ENCODE measurements around the gene GPATCH1. TPM values are rescaled to one million over a fixed set of nuclear protein-coding genes. Genes with fewer than 3 reads are reported as not detected.

The GPATCH1 gene
- total RNA-seq, 1 donor from 2014 or later = 9.6 TPM

DNA sequence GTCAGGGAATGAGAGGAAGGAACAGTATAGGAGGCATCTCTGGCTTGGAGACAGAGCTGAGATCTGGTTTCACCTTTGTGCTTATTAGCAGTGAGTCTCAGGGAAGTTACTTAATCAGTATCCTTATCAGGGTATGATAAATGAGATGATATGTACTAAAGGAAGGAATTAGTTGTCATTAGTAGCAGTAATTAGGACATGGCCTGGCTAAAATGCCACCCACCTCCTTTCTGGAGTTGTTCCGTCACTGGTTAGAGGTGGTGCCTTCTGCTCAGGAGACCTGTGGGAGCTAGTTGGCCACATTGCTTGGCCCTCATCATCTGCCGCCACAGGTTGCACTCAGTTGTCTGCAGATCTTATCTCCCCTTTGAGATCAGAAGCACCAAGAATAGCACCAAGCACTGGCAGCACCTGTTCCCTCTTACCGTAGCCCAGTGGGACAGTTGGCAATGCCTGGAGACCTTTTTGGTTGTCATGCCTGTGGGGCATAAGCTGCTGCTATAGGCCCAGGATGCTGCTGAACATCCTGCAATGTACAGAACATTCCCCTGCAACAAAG, 4.7 kb downstream of the GPATCH1 start:
- H3K36me3 ChIP-seq = peaks cover 3 to 24% of the 10 kb centered on the region in 2 donors
- no peaks in the 10 kb centered on the region for H3K27me3 ChIP-seq
- no peak for TF ChIP-seq POLR2AphosphoS5 (IDR thresholded peaks at IDR 0.05; ENCODE audit: insufficient read depth in 1 of 2, low read depth in 1 of 2)
- TF ChIP-seq POLR2A (IDR thresholded peaks at IDR 0.05) = no peak
- TF ChIP-seq, protein P1, sequence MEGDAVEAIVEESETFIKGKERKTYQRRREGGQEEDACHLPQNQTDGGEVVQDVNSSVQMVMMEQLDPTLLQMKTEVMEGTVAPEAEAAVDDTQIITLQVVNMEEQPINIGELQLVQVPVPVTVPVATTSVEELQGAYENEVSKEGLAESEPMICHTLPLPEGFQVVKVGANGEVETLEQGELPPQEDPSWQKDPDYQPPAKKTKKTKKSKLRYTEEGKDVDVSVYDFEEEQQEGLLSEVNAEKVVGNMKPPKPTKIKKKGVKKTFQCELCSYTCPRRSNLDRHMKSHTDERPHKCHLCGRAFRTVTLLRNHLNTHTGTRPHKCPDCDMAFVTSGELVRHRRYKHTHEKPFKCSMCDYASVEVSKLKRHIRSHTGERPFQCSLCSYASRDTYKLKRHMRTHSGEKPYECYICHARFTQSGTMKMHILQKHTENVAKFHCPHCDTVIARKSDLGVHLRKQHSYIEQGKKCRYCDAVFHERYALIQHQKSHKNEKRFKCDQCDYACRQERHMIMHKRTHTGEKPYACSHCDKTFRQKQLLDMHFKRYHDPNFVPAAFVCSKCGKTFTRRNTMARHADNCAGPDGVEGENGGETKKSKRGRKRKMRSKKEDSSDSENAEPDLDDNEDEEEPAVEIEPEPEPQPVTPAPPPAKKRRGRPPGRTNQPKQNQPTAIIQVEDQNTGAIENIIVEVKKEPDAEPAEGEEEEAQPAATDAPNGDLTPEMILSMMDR (IDR thresholded peaks at IDR 0.05) = no peak
- intact Hi-C loops (cut with DNase I) = no loop called here
- no peak for DNase-seq (ENCODE audit: extremely low spot score in 2 of 2)
- H3K4me3 ChIP-seq = no peak overlapping the region
- H3K4me1 ChIP-seq = peaks cover 17% of the 10 kb centered on the region
- H3K9me3 ChIP-seq = no peaks in the 10 kb centered on the region
- H3K27ac ChIP-seq = no peak overlapping the region

DNA sequence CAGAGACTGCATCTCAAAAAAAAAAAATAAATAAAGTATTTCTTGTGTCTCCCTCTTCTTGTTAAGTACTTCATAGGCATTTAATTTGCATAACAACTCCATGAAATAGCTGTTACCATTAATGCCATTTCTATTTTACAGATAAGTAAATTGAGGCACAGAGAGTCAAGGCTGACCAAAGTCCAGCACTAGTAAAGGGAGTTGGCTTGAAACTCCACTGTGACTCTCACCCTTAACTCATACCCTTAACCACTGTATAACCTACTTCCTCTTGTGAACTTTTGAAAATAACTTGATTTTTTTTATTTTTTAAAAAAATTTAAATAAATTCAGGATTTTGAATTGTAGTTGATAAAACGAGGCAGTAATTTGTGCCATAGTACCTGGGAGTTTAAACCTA, 6.0 kb downstream of the GPATCH1 start:
- Histone ChIP-seq H3K4me3 (no peak overlapping the region), H3K9me3 (no peaks in the 10 kb centered on the region), H3K4me1 (peaks cover 9% of the 10 kb centered on the region), H3K36me3 (peaks cover 3 to 34% of the 10 kb centered on the region in 2 donors), H3K27me3 (no peaks in the 10 kb centered on the region), H3K27ac (no peak overlapping the region)
- intact Hi-C loops (cut with DNase I) = no loop called here
- no peak for DNase-seq (ENCODE audit: extremely low spot score in 2 of 2)
- TF ChIP-seq POLR2A (IDR thresholded peaks at IDR 0.05) = no peak
- TF ChIP-seq, protein P1 (IDR thresholded peaks at IDR 0.05) = no peak
- TF ChIP-seq POLR2AphosphoS5 (IDR thresholded peaks at IDR 0.05; ENCODE audit: insufficient read depth in 1 of 2, low read depth in 1 of 2) = no peak

DNA sequence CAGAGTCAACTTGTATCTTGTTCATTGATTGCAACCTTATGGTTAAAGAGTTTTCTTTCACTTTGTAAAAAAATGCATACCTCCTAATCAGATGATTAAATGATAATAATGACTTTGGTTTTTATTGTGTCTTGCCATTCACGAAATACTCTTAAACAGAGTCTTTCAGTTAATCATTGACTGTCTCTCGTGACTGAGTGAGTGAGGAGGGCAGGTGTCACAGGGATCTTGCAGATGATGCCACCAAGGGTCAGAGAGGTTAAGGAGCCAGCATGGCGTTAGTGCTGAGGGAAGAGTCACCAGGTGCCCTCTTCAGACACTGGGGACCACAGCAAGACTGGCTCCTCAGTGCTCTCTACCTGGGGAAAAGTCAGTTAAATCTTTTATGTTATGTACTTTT, 8.0 kb downstream of the GPATCH1 start:
- Histone ChIP-seq H3K4me1 (no peaks in the 10 kb centered on the region), H3K36me3 (peaks cover 3 to 46% of the 10 kb centered on the region in 2 donors), H3K27ac (no peak overlapping the region), H3K9me3 (no peaks in the 10 kb centered on the region), H3K4me3 (no peak overlapping the region), H3K27me3 (no peaks in the 10 kb centered on the region)
- TF ChIP-seq POLR2AphosphoS5 (IDR thresholded peaks at IDR 0.05; ENCODE audit: insufficient read depth in 1 of 2, low read depth in 1 of 2) = no peak
- TF ChIP-seq POLR2A (IDR thresholded peaks at IDR 0.05) = no peak
- TF ChIP-seq, protein P1 (IDR thresholded peaks at IDR 0.05) = no peak
- intact Hi-C loops (cut with DNase I) = no loop called here
- DNase-seq (ENCODE audit: extremely low spot score in 2 of 2) = no peak

DNA sequence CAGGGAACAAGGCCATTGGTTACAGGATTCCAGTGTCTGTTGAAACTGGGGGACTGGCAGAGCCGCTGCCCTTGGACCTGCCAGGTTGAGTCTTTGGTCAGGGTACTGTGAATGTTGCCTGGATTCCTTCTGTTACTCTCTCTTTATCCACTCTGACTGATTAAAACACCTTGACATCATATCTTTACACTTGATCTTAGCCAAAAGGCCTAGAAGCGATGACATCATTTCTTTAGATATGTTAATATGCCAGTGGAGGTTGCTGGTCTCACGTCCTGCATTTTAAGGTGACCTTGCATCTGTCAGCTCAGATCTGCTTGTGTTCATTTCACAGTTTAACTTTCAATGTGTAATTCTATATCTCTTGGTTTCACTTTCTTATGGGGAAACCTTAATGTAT, 9.2 kb downstream of the GPATCH1 start:
- H3K4me1 ChIP-seq = no peaks in the 10 kb centered on the region
- no peak for DNase-seq (ENCODE audit: extremely low spot score in 2 of 2)
- no peaks in the 10 kb centered on the region for H3K9me3 ChIP-seq
- no peak overlapping the region for H3K27ac ChIP-seq
- no peak overlapping the region for H3K4me3 ChIP-seq
- TF ChIP-seq, protein P1 (IDR thresholded peaks at IDR 0.05) = no peak
- TF ChIP-seq POLR2AphosphoS5 (IDR thresholded peaks at IDR 0.05; ENCODE audit: insufficient read depth in 1 of 2, low read depth in 1 of 2) = no peak
- TF ChIP-seq POLR2A (IDR thresholded peaks at IDR 0.05) = no peak
- intact Hi-C loops (cut with DNase I) = no loop called here
- peaks cover 3 to 58% of the 10 kb centered on the region in 2 donors for H3K36me3 ChIP-seq
- H3K27me3 ChIP-seq = no peaks in the 10 kb centered on the region

DNA sequence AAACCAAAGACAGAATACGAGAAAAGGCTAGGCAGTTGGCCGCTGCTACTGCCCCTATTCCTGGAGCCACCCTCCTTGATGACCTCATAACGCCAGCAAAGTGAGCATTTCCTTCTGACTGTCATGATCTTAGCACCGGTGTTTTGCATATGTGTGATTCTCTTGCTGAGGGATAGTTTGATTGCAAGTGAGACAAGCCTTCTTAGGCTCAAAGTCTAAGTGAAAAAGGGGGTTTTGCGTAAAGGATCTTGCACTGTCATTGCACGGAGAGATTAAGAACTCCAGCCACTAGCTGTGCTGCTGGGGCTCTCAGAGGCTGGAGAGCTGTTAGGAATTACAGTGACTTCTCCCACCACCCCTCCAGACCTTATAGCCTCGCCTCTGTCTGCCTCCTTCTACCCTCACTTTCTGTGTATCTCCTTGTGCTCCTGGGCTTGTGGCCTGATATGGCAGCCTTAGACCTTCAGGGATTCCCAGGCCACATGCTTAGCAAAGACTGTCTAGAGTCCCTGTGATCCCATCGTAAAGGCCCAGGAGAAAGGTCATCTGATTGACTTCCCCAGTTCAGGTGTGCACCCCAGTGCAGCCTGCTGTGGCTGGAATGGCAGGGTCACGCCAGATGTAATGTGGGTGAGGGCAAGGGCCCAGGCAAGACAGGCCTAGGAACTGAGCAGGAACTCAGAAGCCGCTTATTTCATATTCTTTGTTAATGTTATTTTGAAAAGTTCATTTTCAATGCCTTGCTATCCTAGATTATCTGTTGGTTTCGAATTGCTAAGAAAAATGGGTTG, 12.6 kb downstream of the GPATCH1 start:
- no peak overlapping the region for H3K27ac ChIP-seq
- H3K27me3 ChIP-seq = no peaks in the 10 kb centered on the region
- no peak for DNase-seq (ENCODE audit: extremely low spot score in 2 of 2)
- H3K36me3 ChIP-seq = peaks cover 3 to 86% of the 10 kb centered on the region in 2 donors
- TF ChIP-seq POLR2A (IDR thresholded peaks at IDR 0.05) (no peak), POLR2AphosphoS5 (IDR thresholded peaks at IDR 0.05; ENCODE audit: insufficient read depth in 1 of 2, low read depth in 1 of 2) (no peak)
- TF ChIP-seq, protein P1 (IDR thresholded peaks at IDR 0.05) = no peak
- intact Hi-C loops (cut with DNase I) = no loop called here
- H3K4me1 ChIP-seq = no peaks in the 10 kb centered on the region
- H3K9me3 ChIP-seq = no peaks in the 10 kb centered on the region
- no peak overlapping the region for H3K4me3 ChIP-seq
